ENCODE results near the gene CBLIF.
"Not testable (repeated sequence)": the region's sequence is repeated elsewhere in the genome, so short reads cannot be mapped to it uniquely, and the experiment has no call there.

Gene CBLIF

DNA sequence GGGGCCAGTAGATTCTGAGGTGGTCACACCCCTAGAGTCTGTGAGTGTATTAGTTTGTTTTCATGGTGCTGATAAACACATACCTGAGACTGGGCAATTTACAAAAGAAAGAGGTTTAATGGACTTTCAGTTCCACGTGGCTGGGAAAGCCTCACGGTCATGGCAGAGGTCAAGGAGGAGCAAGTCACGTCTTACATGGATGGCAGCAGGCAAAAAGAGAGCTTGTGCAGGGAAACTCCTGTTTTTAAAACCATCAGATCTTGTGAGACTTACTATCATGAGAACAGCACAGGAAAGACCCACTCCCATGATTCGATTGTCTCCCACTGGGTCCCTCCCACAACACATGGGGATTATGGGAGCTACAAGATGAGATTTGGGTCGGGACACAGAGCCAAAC is 60.9 kb downstream of the CBLIF start:
- H3K27ac ChIP-seq (ENCODE audit: low read depth, low read length); H3K9ac ChIP-seq (ENCODE audit: low read length); H3K56ac ChIP-seq (ENCODE audit: low read length); H3K18ac ChIP-seq (ENCODE audit: low read length); H3K4ac ChIP-seq (ENCODE audit: low read depth, low read length); H4K8ac ChIP-seq (ENCODE audit: low read depth, low read length); DNase-seq; H3K4me2 ChIP-seq (ENCODE audit: low read length); H2BK5ac ChIP-seq (ENCODE audit: low read length); H3K27me3 ChIP-seq (ENCODE audit: insufficient read depth, low read length, poor library complexity); H4K5ac ChIP-seq (ENCODE audit: low read length); H3K23ac ChIP-seq (ENCODE audit: low read length); H2AK5ac ChIP-seq (ENCODE audit: low read length); H3K79me1 ChIP-seq (ENCODE audit: low read length); H3K36me3 ChIP-seq (ENCODE audit: control insufficient read depth, insufficient read depth, low read length); H2BK120ac ChIP-seq (ENCODE audit: low read depth, low read length); H3K4me1 ChIP-seq (ENCODE audit: control insufficient read depth, low read depth, low read length); H3K4me3 ChIP-seq (ENCODE audit: low read length); H3K79me2 ChIP-seq (ENCODE audit: control insufficient read depth, insufficient read depth, low read length); H2BK15ac ChIP-seq (replicated peaks; ENCODE audit: low read depth): not testable (repeated sequence)
- WGBS (ENCODE audit: extremely low coverage, insufficient coverage, low lambda C conversion rate) = no CpG with 5 or more reads among the region's 5 CpGs

DNA sequence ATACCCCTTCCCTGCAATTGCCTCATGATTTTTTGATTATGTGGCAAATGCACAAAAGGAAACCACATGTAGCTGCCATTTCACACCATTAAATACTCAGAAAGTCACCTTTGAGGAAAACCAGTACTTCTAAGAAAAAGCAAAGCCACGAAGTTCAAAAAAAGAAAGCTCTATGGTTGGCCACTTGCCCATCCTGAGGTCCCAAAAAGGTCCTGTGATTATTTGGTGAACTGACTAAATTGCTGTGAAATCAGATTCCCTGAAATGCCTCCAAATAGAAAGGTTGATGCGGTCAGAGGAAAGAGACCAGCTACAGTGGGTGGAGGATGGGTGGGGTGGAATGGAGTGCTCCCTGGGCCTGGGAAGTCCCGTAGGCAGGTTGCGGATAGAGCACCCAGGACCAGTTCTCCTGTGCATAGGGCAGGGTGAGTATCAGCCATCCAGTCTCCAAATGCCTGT is 61.6 kb downstream of the CBLIF start:
- Histone ChIP-seq H3K79me2 (ENCODE audit: control insufficient read depth, insufficient read depth, low read length) (no peaks in the 10 kb centered on the region), H2BK15ac (replicated peaks; ENCODE audit: low read depth) (no peak overlapping the region), H2AK5ac (ENCODE audit: low read length) (no peak overlapping the region), H3K56ac (ENCODE audit: low read length) (no peak overlapping the region), H3K4me3 (ENCODE audit: low read length) (no peak overlapping the region), H3K23ac (ENCODE audit: low read length) (no peak overlapping the region), H3K4me1 (ENCODE audit: control insufficient read depth, low read depth, low read length) (no peaks in the 10 kb centered on the region), H3K27ac (ENCODE audit: low read depth, low read length) (no peak overlapping the region), H3K36me3 (ENCODE audit: control insufficient read depth, insufficient read depth, low read length) (no peaks in the 10 kb centered on the region), H3K79me1 (ENCODE audit: low read length) (peaks cover 6% of the 10 kb centered on the region), H2BK120ac (ENCODE audit: low read depth, low read length) (no peak overlapping the region), H4K8ac (ENCODE audit: low read depth, low read length) (no peak overlapping the region), H3K9ac (ENCODE audit: low read length) (no peak overlapping the region), H2BK5ac (ENCODE audit: low read length) (no peak overlapping the region), H3K27me3 (ENCODE audit: insufficient read depth, low read length, poor library complexity) (no peaks in the 10 kb centered on the region), H3K4me2 (ENCODE audit: low read length) (no peak overlapping the region), H4K5ac (ENCODE audit: low read length) (no peak overlapping the region), H3K4ac (ENCODE audit: low read depth, low read length) (no peak overlapping the region), H3K18ac (ENCODE audit: low read length) (no peak overlapping the region)
- no CpG with 5 or more reads among the region's 4 CpGs for WGBS (ENCODE audit: extremely low coverage, insufficient coverage, low lambda C conversion rate)
- DNase-seq = no peak

DNA sequence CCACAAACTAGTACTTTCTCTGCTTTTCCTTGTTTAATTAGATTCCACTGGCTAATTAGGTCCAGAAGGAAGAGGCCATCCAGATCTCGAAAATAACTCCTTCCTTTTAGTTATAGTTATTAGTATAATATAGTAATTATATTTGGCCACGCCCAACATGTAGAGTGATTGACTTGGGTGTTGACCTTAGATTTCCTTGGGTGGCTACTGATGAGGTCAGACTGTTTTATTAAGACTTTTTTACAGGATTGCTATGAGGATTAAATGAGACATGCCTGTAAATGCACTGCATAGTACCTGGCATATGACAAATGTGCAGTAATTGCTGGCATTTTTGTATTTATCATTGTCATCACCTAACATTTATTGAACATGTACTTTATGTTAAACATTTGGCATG is 63.2 kb downstream of the CBLIF start:
- no CpG with 5 or more reads among the region's 2 CpGs for WGBS (ENCODE audit: extremely low coverage, insufficient coverage, low lambda C conversion rate)
- no peak overlapping the region for H3K18ac ChIP-seq (ENCODE audit: low read length)

DNA sequence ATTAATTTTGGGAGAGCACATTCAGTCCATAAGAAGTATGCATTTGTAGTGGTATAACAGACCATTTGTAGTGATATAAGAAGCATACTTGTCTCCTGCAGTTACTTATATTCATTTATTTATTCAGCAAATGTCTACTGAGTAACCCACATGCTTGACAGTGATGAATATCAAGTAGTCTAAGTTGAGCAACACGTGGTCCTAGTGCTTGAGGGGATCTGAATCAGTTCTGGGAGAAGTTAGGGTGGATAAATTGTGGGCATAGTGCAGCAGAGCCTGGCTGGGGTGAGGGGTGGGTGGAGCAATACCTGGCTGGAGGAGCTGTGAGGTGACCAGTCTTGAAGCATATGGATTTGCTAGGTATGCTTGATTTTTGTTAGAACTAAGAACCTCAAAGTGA is 65.8 kb downstream of the CBLIF start:
- DNase-seq = no peak
- Histone ChIP-seq H3K9ac (ENCODE audit: low read length) (no peak overlapping the region), H3K4me3 (ENCODE audit: low read length) (no peak overlapping the region), H3K18ac (ENCODE audit: low read length) (no peak overlapping the region), H2BK120ac (ENCODE audit: low read depth, low read length) (no peak overlapping the region), H4K5ac (ENCODE audit: low read length) (no peak overlapping the region), H2BK5ac (ENCODE audit: low read length) (no peak overlapping the region), H3K56ac (ENCODE audit: low read length) (no peak overlapping the region), H3K27ac (ENCODE audit: low read depth, low read length) (no peak overlapping the region), H3K79me1 (ENCODE audit: low read length) (peaks cover 7% of the 10 kb centered on the region), H3K23ac (ENCODE audit: low read length) (no peak overlapping the region), H2BK15ac (replicated peaks; ENCODE audit: low read depth) (no peak overlapping the region), H3K4me1 (ENCODE audit: control insufficient read depth, low read depth, low read length) (peaks cover 2% of the 10 kb centered on the region), H3K36me3 (ENCODE audit: control insufficient read depth, insufficient read depth, low read length) (no peaks in the 10 kb centered on the region), H3K79me2 (ENCODE audit: control insufficient read depth, insufficient read depth, low read length) (no peaks in the 10 kb centered on the region), H4K8ac (ENCODE audit: low read depth, low read length) (no peak overlapping the region), H2AK5ac (ENCODE audit: low read length) (no peak overlapping the region), H3K27me3 (ENCODE audit: insufficient read depth, low read length, poor library complexity) (no peaks in the 10 kb centered on the region), H3K4ac (ENCODE audit: low read depth, low read length) (no peak overlapping the region), H3K4me2 (ENCODE audit: low read length) (no peak overlapping the region)
- no CpG with 5 or more reads among the region's 1 CpG for WGBS (ENCODE audit: extremely low coverage, insufficient coverage, low lambda C conversion rate)

More for the DNA sequence above, 63.2 kb downstream of the CBLIF start:
- Histone ChIP-seq H3K56ac (ENCODE audit: low read length) (no peak overlapping the region), H2AK5ac (ENCODE audit: low read length) (no peak overlapping the region), H2BK5ac (ENCODE audit: low read length) (no peak overlapping the region), H3K79me1 (ENCODE audit: low read length) (peaks cover 9% of the 10 kb centered on the region), H3K4me1 (ENCODE audit: control insufficient read depth, low read depth, low read length) (peaks cover 2% of the 10 kb centered on the region), H2BK120ac (ENCODE audit: low read depth, low read length) (no peak overlapping the region), H3K79me2 (ENCODE audit: control insufficient read depth, insufficient read depth, low read length) (no peaks in the 10 kb centered on the region), H3K36me3 (ENCODE audit: control insufficient read depth, insufficient read depth, low read length) (no peaks in the 10 kb centered on the region), H3K4ac (ENCODE audit: low read depth, low read length) (no peak overlapping the region), H4K5ac (ENCODE audit: low read length) (no peak overlapping the region), H3K4me2 (ENCODE audit: low read length) (no peak overlapping the region), H3K27ac (ENCODE audit: low read depth, low read length) (no peak overlapping the region), H4K8ac (ENCODE audit: low read depth, low read length) (no peak overlapping the region), H3K27me3 (ENCODE audit: insufficient read depth, low read length, poor library complexity) (no peaks in the 10 kb centered on the region), H3K4me3 (ENCODE audit: low read length) (no peak overlapping the region), H3K23ac (ENCODE audit: low read length) (no peak overlapping the region), H2BK15ac (replicated peaks; ENCODE audit: low read depth) (no peak overlapping the region), H3K9ac (ENCODE audit: low read length) (no peak overlapping the region)
- DNase-seq = no peak

Measured in mesendoderm (in vitro differentiated cells).